Activated naive CD4-positive, alpha-beta T cell treated with anti-CD3 and anti-CD28 coated beads, Interleukin-2, amount 50 U/mL, for 24 hours (primary cell): ENCODE data around the gene DNASE2.

Source experiments
- H3K27ac Mint-ChIP-seq: one replicate; pipeline ENCODE4 v1.8.0; 2021; ENCODE audit warnings: mild to moderate bottlenecking, mixed read lengths
- H3K27me3 Mint-ChIP-seq: one replicate; pipeline ENCODE4 v1.8.0; 2021; ENCODE audit warnings: mixed read lengths
- H3K36me3 Mint-ChIP-seq: one replicate; pipeline ENCODE4 v1.8.0; 2021; ENCODE audit warnings: mixed read lengths
- H3K4me1 Mint-ChIP-seq: one replicate; pipeline ENCODE4 v1.8.0; 2021; ENCODE audit warnings: mixed read lengths
- H3K4me3 Mint-ChIP-seq: one replicate; pipeline ENCODE4 v1.8.0; 2021; ENCODE audit warnings: mild to moderate bottlenecking, mixed read lengths
- H3K9me3 Mint-ChIP-seq: one replicate; pipeline ENCODE4 v1.8.0; 2021; ENCODE audit warnings: mixed read lengths

The DNASE2 gene

DNA sequence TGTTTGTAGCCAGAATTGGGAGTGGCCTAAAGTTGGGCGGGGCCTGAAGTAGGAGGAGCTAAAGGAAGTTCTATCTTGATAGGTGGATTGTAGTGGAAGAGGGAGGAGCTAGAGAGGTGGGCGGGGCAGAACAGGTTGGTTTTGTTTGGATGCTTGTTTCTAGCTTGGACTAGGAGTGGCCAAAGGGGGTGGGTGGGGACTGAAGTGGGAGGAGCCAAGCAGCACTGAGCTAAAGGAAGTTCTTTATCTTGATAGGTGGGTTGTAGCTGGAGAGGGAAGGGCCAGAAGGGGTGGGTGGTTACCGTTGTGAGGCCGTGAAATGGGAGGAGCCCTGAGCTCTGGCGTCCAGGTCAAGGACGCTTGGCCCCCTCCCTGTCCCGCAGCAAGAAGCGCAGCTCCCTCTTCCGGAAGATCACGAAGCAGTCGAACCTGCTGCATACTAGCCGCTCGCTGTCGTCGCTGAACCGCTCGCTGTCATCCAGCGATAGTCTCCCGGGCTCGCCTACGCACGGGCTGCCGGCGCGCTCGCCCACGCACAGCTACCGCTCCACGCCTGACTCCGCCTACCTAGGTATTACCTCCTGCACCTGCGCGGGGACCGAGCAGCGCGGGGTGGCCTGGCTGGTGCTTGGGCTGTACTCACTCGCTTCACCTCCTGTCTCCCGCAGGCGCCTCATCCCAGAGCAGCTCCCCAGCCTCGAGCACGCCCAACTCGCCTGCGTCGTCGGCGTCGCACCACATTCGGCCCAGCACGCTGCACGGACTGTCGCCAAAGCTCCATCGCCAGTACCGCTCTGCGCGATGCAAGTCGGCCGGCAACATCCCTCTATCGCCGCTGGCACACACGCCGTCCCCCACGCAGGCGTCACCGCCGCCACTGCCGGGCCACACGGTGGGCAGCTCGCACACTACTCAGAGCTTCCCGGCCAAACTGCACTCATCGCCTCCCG, 8.0 kb downstream of the DNASE2 start:
- no peak overlapping the region for H3K27ac Mint-ChIP-seq
- peak overlapping the region; percentile 19 for H3K4me3 Mint-ChIP-seq
- H3K9me3 Mint-ChIP-seq, result peaks cover 5% of the 10 kb centered on the region
- no peaks in the 10 kb centered on the region for H3K4me1 Mint-ChIP-seq
- peaks cover 14% of the 10 kb centered on the region for H3K36me3 Mint-ChIP-seq
- H3K27me3 Mint-ChIP-seq, result no peaks in the 10 kb centered on the region

DNA sequence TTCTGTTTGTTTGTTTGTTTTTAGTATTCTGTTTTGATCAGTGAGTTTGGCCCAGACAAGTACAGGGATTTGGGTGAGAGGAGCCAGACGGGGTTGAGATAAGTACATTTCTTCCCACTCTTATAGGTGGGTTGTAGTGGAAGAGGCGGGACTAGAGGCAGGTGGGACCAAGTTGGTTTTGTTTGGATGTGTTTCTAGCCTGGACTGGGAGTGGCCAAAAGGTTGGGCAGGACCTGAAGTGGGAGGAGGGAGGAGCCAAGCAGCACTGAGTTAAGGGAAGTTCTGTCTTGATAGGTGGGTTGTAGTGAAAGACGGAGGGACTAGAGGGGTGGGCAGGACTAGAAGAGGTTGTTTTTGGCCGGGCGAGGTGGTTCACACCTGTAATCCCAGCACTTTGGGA, 9.0 kb downstream of the DNASE2 start:
- H3K27ac Mint-ChIP-seq, result no peak overlapping the region
- peaks cover 5% of the 10 kb centered on the region for H3K9me3 Mint-ChIP-seq
- H3K4me3 Mint-ChIP-seq, result no peak overlapping the region
- peaks cover 14% of the 10 kb centered on the region for H3K36me3 Mint-ChIP-seq
- peaks cover under 1% of the 10 kb centered on the region for H3K4me1 Mint-ChIP-seq
- no peaks in the 10 kb centered on the region for H3K27me3 Mint-ChIP-seq

- Mint-ChIP-seq H3K27ac (no peak overlapping the region), H3K9me3 (peaks cover 5% of the 10 kb centered on the region), H3K36me3 (peaks cover 14% of the 10 kb centered on the region), H3K4me3 (no peak overlapping the region), H3K27me3 (no peaks in the 10 kb centered on the region), H3K4me1 (peaks cover 5% of the 10 kb centered on the region)
These were observed 9.6 kb downstream of the DNASE2 start for GRCh38 chr19:12871681-12872080.

DNA sequence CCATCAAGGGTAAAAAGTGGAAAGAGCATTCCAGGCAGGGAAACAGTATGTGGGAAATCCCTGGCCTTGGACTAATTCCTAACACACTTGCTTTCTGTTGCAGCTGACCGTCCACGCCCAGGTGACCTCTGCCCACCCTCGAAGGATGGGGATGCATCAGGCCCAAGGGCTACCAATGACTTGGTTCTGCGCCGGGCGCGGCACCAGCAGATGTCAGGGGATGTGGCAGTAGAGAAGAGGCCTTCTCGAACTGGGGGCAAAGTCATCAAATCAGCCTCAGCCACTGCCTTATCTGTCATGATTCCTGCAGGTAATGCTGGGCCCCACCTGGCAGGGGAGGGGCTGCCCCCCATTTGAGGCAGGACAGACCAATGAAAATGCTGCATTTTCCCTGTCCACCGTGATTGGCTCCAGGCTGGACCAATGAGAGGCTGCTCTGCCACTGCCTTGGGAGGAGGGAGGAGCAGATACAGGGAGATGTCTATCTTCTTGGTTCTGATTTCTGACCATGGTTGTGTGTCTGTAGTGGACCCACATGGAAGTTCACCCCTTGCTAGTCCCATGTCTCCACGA, 12.6 kb downstream of the DNASE2 start:
- no peaks in the 10 kb centered on the region for H3K27me3 Mint-ChIP-seq
- peaks cover 5% of the 10 kb centered on the region for H3K9me3 Mint-ChIP-seq
- H3K4me3 Mint-ChIP-seq, result no peak overlapping the region
- peaks cover 9% of the 10 kb centered on the region for H3K4me1 Mint-ChIP-seq
- peaks cover 9% of the 10 kb centered on the region for H3K36me3 Mint-ChIP-seq
- no peak overlapping the region for H3K27ac Mint-ChIP-seq

- Mint-ChIP-seq H3K36me3 (peaks cover 7% of the 10 kb centered on the region), H3K4me3 (peak overlapping the region; percentile 74), H3K4me1 (peaks cover 9% of the 10 kb centered on the region), H3K9me3 (peaks cover 5% of the 10 kb centered on the region), H3K27ac (no peak overlapping the region), H3K27me3 (no peaks in the 10 kb centered on the region)
These were observed 13.8 kb downstream of the DNASE2 start for GRCh38 chr19:12867120-12868099.

DNA sequence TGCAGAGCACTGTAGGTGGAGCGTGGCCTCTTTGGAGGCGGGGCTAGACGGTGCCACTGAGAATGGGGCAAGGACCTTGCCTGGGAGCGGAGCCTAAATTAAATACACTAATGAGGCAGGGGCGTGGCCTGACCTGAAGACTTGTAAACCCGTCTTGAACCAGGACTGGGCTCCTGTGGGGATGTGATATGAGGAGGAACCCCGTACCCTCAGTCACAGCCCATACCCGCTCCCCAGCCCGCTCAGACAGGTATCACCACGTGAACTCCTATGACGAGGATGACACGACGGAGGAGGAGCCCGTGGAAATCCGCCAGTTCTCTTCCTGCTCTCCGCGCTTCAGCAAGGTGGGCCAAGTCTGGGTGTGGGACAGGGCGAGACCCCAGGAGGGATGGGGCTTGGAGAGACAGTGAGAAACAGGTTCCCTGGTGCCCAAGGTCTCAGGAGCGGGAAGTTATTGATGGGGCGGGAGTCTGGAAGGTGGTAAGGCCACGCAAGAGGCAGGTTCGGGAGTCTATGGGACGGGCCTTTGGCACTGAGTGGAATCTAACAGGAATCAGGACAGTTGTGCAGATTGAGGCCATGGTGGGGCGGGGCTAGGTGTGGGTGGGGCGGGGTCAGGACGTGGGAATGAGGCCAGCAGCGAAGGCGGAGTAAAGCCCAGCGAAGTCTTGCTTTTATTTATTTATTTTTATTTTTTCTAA, 14.7 kb downstream of the DNASE2 start:
- H3K27me3 Mint-ChIP-seq, result no peaks in the 10 kb centered on the region
- H3K36me3 Mint-ChIP-seq, result no peaks in the 10 kb centered on the region
- H3K27ac Mint-ChIP-seq, result no peak overlapping the region
- peak overlapping the region; percentile 74 for H3K4me3 Mint-ChIP-seq
- H3K4me1 Mint-ChIP-seq, result peaks cover 9% of the 10 kb centered on the region
- H3K9me3 Mint-ChIP-seq, result no peaks in the 10 kb centered on the region

DNA sequence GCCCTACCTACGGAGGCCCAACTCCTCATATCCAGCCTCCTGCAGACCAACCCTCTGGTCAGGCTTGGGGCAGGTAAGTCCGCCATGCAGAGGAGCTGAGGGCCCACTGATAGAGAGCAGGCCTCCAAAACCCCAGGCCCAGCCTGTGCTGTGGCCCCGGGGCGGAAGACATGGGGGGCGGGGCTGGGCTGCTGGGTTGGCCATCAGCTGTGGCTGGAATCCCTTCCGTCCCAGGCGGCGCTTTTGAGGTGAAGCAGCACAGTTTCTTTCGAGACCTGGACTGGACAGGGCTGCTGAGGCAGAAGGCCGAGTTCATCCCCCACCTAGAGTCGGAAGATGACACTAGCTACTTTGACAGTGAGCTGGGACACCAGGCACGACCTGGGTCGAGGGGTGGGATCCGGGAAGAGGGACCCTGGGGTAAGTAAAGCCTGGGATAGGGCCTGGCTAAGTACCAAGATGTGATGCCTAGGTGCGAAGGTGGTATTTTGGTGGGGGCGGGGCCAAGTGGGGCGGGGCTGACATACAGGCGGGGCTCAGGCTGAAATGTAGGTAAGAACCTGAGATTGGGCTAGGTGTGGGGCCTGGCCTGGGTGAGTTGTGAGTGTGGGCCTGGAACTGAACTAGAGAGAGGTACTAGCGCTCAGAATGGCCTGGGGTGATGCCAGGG, 15.4 kb downstream of the DNASE2 start:
- Mint-ChIP-seq H3K27me3 (no peaks in the 10 kb centered on the region), H3K9me3 (no peaks in the 10 kb centered on the region), H3K4me3 (peak overlapping the region; percentile 61), H3K27ac (no peak overlapping the region), H3K4me1 (peaks cover 9% of the 10 kb centered on the region), H3K36me3 (no peaks in the 10 kb centered on the region)

DNA sequence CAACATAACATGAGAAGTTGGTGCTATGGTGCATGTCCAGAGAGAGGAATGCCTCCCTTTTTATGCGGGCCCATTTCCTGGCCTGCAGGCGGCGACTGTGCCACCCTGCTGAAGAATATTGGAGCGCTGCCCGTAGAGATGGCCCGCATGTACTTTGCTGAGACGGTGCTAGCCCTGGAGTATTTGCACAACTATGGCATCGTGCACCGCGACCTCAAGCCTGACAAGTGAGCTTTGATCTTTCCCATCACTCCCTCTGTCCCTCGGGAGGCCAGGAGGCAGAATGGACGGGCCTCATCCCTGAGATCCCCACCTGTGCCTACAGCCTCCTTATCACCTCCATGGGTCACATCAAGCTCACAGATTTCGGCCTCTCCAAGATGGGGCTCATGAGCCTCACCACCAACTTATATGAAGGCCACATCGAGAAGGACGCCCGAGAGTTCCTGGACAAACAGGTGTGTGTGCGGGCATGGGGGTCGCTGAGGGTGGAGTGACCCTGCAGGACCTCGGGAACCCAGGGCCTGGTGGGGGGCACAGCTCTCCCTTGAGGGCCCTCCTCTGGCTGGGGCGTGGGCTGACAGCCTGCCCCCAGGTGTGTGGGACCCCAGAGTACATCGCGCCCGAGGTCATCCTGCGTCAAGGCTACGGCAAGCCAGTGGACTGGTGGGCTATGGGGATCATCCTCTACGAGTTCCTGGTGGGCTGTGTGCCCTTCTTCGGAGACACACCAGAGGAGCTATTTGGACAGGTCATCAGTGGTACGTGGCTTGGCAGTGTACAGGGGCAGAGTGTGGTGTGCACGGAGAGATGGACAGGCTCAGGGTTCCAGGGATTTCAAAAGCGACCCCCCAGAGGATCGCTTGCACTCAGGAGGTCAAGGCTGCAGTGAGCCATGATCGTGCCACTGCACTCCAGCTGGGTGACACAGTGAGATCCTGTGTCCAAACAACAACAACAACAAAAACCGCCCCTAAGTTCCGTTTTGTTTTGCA, 16.2 kb downstream of the DNASE2 start:
- H3K4me3 Mint-ChIP-seq, result no peak overlapping the region
- H3K27ac Mint-ChIP-seq, result no peak overlapping the region

GRCh38 chr19:12864143-12864542, 17.1 kb downstream of the DNASE2 start:
- Mint-ChIP-seq H3K9me3 (no peaks in the 10 kb centered on the region), H3K27ac (no peak overlapping the region), H3K4me3 (no peak overlapping the region), H3K4me1 (peaks cover 9% of the 10 kb centered on the region), H3K36me3 (no peaks in the 10 kb centered on the region), H3K27me3 (no peaks in the 10 kb centered on the region)

More for the DNA sequence above, 16.2 kb downstream of the DNASE2 start:
- Mint-ChIP-seq H3K27me3 (no peaks in the 10 kb centered on the region), H3K4me1 (peaks cover 9% of the 10 kb centered on the region), H3K36me3 (no peaks in the 10 kb centered on the region), H3K9me3 (no peaks in the 10 kb centered on the region)

DNA sequence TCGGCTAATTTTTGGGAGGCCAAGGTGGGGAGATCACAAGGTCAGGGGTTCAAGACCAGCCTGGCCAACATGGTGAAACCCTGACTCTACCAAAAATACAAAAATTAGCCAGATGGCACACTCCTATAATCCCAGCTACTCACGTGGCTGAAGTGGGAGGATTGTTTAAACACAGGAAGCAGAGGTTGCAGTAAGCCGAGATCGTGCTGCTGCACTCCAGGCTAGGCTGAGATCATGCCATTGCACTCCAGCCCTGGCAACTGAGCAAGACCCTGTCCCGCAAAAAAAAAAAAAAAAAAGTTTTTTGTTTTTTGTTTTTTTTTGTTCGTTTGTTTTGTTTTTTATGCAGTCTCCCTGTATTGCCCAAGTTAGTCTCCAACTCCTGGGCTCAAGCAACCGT, 21.7 kb downstream of the DNASE2 start:
- peak overlapping the region; percentile 36 for H3K27ac Mint-ChIP-seq
- H3K36me3 Mint-ChIP-seq, result peaks cover 2% of the 10 kb centered on the region
- no peak overlapping the region for H3K4me3 Mint-ChIP-seq
- no peaks in the 10 kb centered on the region for H3K4me1 Mint-ChIP-seq
- H3K27me3 Mint-ChIP-seq, result no peaks in the 10 kb centered on the region
- H3K9me3 Mint-ChIP-seq, result peaks cover 5% of the 10 kb centered on the region

GRCh38 chr19:12858041-12858928, 23.0 kb downstream of the DNASE2 start:
- Mint-ChIP-seq H3K4me3 (no peak overlapping the region), H3K9me3 (peaks cover 5% of the 10 kb centered on the region), H3K36me3 (peaks cover 2% of the 10 kb centered on the region), H3K27me3 (no peaks in the 10 kb centered on the region), H3K27ac (no peak overlapping the region), H3K4me1 (no peaks in the 10 kb centered on the region)

- Mint-ChIP-seq H3K27ac (no peak overlapping the region), H3K9me3 (peaks cover 5% of the 10 kb centered on the region), H3K4me3 (no peak overlapping the region), H3K36me3 (peaks cover 2% of the 10 kb centered on the region), H3K4me1 (no peaks in the 10 kb centered on the region), H3K27me3 (no peaks in the 10 kb centered on the region)
These were observed 24.6 kb downstream of the DNASE2 start for GRCh38 chr19:12856653-12857052.
